ENCODE results near the gene SEMA4D.

SEMA4D gene

DNA sequence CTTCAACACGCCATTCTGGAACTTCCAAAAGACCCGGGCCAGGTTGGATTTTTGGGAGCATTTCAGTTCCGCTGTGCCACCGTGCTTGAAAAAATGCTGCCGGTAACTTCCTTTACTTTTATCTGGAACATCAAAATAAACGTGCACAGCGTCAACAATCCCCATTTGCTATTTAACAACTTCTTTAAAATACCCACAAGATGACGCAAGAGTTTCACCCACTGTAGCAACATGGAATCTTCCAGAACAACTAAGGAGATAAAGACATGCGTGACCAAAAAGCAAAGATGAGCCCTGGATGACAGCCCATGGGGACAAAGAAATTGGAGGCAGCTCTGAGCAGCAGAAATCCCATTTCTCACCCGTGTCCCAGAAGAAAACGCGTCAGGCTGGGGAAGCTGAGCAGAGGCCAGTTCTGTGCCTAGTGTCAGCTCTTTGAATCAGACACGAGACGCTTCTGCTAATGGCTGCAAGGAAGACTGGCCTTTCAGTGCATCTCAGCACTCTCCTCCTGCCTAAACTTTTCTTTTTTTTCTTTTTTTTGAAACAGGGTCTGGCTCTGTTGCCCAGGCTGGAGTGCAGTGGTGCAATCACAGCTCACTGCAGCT is 118.3 kb downstream of the SEMA4D start:
- TF ChIP-seq, protein P1, sequence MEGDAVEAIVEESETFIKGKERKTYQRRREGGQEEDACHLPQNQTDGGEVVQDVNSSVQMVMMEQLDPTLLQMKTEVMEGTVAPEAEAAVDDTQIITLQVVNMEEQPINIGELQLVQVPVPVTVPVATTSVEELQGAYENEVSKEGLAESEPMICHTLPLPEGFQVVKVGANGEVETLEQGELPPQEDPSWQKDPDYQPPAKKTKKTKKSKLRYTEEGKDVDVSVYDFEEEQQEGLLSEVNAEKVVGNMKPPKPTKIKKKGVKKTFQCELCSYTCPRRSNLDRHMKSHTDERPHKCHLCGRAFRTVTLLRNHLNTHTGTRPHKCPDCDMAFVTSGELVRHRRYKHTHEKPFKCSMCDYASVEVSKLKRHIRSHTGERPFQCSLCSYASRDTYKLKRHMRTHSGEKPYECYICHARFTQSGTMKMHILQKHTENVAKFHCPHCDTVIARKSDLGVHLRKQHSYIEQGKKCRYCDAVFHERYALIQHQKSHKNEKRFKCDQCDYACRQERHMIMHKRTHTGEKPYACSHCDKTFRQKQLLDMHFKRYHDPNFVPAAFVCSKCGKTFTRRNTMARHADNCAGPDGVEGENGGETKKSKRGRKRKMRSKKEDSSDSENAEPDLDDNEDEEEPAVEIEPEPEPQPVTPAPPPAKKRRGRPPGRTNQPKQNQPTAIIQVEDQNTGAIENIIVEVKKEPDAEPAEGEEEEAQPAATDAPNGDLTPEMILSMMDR (IDR thresholded peaks at IDR 0.05; ENCODE audit: low read depth, low read length): no peak
- in situ Hi-C loops (cut with HindIII; ENCODE audit: low sequenced_read_pairs): no loop called here
- DNase-seq (ENCODE audit: low read depth, low spot score): no peak
- H3K4me3 ChIP-seq (ENCODE audit: low read depth, low read length): no peak overlapping the region

DNA sequence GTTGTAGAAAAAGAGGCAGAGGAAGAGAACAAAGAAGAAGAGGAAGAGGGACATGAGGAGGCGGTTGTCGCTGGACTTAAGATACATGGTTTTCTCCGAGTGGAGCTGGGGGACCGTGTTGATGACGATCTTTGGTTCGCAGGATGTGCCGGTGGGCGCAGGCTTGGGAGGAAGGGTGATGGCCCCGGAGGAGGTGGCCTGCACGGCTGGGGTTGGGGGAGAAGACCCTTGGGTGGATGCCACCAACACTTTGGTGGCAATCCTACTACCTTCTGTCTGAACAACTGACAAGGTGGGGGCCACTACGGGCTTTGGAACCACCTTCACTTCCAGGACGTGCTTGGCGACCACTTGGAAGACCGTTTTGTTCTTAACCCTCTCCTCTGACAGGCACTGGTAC is 118.9 kb downstream of the SEMA4D start:
- TF ChIP-seq, protein P1 (IDR thresholded peaks at IDR 0.05; ENCODE audit: low read depth, low read length): no peak
- H3K4me3 ChIP-seq (ENCODE audit: low read depth, low read length): no peak overlapping the region
- no peak for DNase-seq (ENCODE audit: low read depth, low spot score)
- in situ Hi-C loops (cut with HindIII; ENCODE audit: low sequenced_read_pairs): no loop called here

DNA sequence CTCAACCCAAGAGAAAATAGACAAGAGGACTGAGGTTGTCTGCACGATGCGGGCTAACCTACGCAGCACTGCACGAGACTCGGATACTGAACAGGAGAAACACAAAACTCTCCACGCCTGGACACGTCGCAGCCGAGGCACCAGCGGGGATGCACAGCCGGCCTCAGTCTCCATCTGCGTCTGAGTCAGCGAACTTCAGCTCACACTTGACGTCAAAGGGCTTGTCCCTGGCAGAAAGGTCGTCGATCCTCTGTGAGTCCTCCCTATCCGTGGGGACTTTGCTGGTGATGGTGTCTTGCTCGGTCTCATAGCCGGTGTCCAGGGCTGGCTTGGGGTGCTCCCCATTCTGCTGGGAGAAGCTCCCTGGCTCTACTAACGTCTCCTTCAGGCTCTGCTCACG is 119.4 kb downstream of the SEMA4D start:
- TF ChIP-seq, protein P1 (IDR thresholded peaks at IDR 0.05; ENCODE audit: low read depth, low read length): no peak
- no peak for DNase-seq (ENCODE audit: low read depth, low spot score)
- in situ Hi-C loops (cut with HindIII; ENCODE audit: low sequenced_read_pairs): no loop called here
- no peak overlapping the region for H3K4me3 ChIP-seq (ENCODE audit: low read depth, low read length)

DNA sequence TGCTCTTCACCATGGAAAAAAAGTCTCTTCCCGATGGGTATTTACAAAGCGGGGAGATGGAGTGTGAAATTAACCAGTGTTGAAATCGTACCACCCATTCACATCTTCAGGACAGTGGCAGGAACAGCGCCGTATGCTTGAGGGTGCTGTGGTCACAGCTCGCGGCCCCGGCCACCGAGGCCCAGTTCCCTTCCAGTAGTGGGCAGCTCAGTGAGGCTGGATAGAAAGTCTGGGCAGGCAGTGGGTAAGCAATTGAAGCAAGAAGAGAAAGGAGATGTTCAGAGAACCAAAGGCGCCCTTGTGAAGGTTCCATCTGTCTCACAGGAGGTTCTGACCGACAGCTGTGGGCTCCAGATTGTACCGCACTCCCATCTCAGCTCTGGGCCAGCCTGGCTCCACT is 120.5 kb downstream of the SEMA4D start:
- H3K4me3 ChIP-seq (ENCODE audit: low read depth, low read length): no peak overlapping the region
- TF ChIP-seq, protein P1 (IDR thresholded peaks at IDR 0.05; ENCODE audit: low read depth, low read length): no peak
- DNase-seq (ENCODE audit: low read depth, low spot score): no peak
- in situ Hi-C loops (cut with HindIII; ENCODE audit: low sequenced_read_pairs): no loop called here

DNA sequence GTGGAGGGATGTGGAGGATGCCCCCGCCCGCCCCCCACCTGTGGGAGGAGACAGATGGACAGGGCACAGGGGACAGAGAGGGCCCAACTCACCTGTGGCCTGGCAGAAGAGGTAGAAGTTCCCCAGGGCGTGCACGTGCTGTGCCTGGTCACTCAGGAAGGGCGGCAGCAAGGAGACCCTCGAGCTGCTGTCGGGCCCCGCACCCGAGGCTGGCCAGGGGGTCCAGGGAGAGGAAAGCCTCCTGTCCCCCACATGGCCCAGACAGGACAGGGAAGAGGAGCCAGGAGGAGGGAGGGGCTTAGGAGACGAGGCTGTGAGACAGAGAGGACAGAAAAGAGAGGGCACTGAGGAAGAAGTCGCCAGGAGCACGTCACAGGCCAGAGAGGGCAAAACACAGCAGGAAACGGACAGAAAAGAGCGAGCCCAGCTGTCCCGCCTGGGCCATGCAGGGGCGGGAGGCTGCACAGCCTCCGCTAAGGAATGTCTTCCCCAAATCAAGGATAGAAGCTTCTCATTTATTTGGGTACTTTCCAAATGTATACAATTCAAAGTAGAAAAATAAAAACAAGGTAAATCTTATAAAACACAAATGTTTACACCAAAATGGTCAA is 121.1 kb downstream of the SEMA4D start:
- no peak for DNase-seq (ENCODE audit: low read depth, low spot score)
- TF ChIP-seq, protein P1 (IDR thresholded peaks at IDR 0.05; ENCODE audit: low read depth, low read length): no peak
- H3K4me3 ChIP-seq (ENCODE audit: low read depth, low read length): no peak overlapping the region
- in situ Hi-C loops (cut with HindIII; ENCODE audit: low sequenced_read_pairs): no loop called here

DNA sequence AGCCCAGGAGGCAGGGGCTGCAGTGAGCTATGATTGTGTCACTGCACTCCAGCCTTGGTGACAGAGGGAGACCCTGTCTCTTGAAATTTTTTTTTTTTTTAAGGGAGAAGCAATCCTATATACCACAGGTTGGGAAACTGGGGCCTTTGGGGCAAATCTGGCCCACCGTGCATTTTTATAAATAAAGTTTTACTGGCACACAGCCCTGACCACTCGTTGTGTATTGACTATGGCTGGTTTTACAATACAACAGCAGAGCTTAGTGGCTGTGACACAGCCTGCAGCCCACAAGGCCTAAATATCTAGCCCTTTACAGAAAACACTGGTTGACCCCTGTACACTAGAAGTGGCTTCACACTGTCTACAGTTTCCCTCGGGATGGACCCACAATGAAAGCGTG is 121.6 kb downstream of the SEMA4D start:
- TF ChIP-seq, protein P1 (IDR thresholded peaks at IDR 0.05; ENCODE audit: low read depth, low read length): no peak
- no peak for DNase-seq (ENCODE audit: low read depth, low spot score)
- H3K4me3 ChIP-seq (ENCODE audit: low read depth, low read length): no peak overlapping the region
- in situ Hi-C loops (cut with HindIII; ENCODE audit: low sequenced_read_pairs): no loop called here

Measured in astrocyte of the spinal cord (primary cell).